GM19023 (cell line): ENCODE measurements around the gene UBAP1.
"Not testable (repeated sequence)": the region's sequence is repeated elsewhere in the genome, so short reads cannot be mapped to it uniquely, and the experiment has no call there.

Experiments
- ATAC-seq: cut with Tn5 transposase; IDR thresholded peaks from one replicate; pipeline ENCODE4 v1.9.1; 2021; ENCODE audit warnings: mild to moderate bottlenecking, moderate library complexity; ENCODE audit not compliant: unreplicated experiment

UBAP1 gene

GRCh38 chr9:34179213-34180136 lies 632 bp downstream of the UBAP1 start:
- no peak for ATAC-seq

GRCh38 chr9:34185778-34186551 lies 7.1 kb downstream of the UBAP1 start:
- ATAC-seq = no peak

- no peak for ATAC-seq
These were observed 9.0 kb downstream of the UBAP1 start for GRCh38 chr9:34187891-34188240.

- no peak for ATAC-seq
These were observed 12.4 kb downstream of the UBAP1 start for GRCh38 chr9:34190996-34191892.

- no peak for ATAC-seq
These were observed 16.3 kb downstream of the UBAP1 start for GRCh38 chr9:34195143-34195542.

GRCh38 chr9:34197286-34197685 lies 18.4 kb downstream of the UBAP1 start:
- not testable (repeated sequence) for ATAC-seq

GRCh38 chr9:34197756-34198711 lies 19.2 kb downstream of the UBAP1 start:
- ATAC-seq = no peak

- no peak for ATAC-seq
These were observed 21.2 kb downstream of the UBAP1 start for GRCh38 chr9:34200092-34200491.

- no peak for ATAC-seq
These were observed 24.6 kb downstream of the UBAP1 start for GRCh38 chr9:34203275-34203991.

- ATAC-seq = no peak
These were observed 25.3 kb downstream of the UBAP1 start for GRCh38 chr9:34203992-34204635.

GRCh38 chr9:34205102-34205501 lies 26.3 kb downstream of the UBAP1 start:
- ATAC-seq = no peak

GRCh38 chr9:34206561-34206960 lies 27.7 kb downstream of the UBAP1 start:
- ATAC-seq = no peak

- no peak for ATAC-seq
These were observed 32.6 kb downstream of the UBAP1 start for GRCh38 chr9:34211395-34211794.

- ATAC-seq = not testable (repeated sequence)
These were observed 35.6 kb downstream of the UBAP1 start for GRCh38 chr9:34214354-34215000.

- ATAC-seq = no peak
These were observed 37.5 kb downstream of the UBAP1 start for GRCh38 chr9:34216325-34216724.

GRCh38 chr9:34217015-34217414 lies 38.2 kb downstream of the UBAP1 start:
- ATAC-seq = not testable (repeated sequence)

GRCh38 chr9:34218446-34218845 lies 39.6 kb downstream of the UBAP1 start:
- ATAC-seq = no peak

GRCh38 chr9:34219421-34219820 lies 40.6 kb downstream of the UBAP1 start:
- ATAC-seq = no peak
